Stimulated activated CD4-positive, alpha-beta T cell treated with anti-CD3 and anti-CD28 coated beads, Interleukin-4, amount 100 ng/mL, for 24 hours (primary cell): Measurements from ENCODE around the gene BMPR1B.

ENCODE experiments used
- DNase-seq: peaks from one replicate; pipeline ENCODE4 v3.0.0-alpha.2; 2020

BMPR1B gene

GRCh38 chr4:94918543-94918942, 160.8 kb downstream of the BMPR1B start:
- no peak for DNase-seq

GRCh38 chr4:94920369-94920768, 162.6 kb downstream of the BMPR1B start:
- DNase-seq: no peak

GRCh38 chr4:94924566-94924965, 166.8 kb downstream of the BMPR1B start:
- no peak for DNase-seq

- no peak for DNase-seq
Measured at GRCh38 chr4:94925764-94926347, 168.1 kb downstream of the BMPR1B start.

- no peak for DNase-seq
Measured at GRCh38 chr4:94926936-94927335, 169.2 kb downstream of the BMPR1B start.

DNA sequence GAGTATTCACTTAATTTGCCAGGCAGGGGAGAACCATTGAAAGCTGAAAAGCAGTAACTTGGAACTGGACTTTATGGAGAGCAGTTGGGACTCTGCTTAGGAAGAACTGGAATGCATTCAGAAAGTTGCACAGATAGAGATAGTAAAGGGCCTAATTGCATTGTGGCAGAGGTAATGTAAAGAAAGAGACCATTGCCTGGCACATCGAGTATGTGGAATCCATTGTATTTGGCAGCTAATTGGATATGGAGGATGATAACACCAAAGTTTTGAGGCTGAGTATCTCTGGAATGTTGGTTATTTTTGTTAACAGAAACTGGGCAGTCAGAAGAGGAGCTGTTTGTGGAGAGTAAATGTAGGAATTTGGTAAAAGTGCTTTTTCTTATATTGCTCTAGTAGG, 169.9 kb downstream of the BMPR1B start:
- DNase-seq: no peak

DNA sequence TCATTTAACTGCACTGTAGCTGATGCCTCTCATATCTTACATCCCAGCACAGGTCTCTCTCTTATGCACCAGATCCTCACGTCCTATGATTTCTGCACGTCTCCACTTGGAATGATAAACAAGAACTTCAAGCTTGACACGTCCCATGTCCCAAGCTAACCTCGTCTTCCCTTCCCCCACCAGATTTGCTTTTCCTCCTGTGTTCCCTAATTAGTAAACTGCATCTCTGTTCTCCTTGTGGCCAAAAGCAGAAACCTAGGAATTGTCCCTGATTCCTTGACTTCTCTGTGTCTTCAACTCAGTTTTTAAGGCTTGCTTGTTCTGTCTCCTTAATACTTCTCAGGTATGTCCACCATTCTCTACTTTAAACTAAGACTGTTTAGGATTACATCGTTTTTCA, 171.9 kb downstream of the BMPR1B start:
- DNase-seq: no peak

- no peak for DNase-seq
Measured at GRCh38 chr4:94931626-94932025, 173.9 kb downstream of the BMPR1B start.

- DNase-seq: no peak
Measured at GRCh38 chr4:94932366-94932765, 174.6 kb downstream of the BMPR1B start.

GRCh38 chr4:94933799-94934198, 176.0 kb downstream of the BMPR1B start:
- DNase-seq: no peak

- no peak for DNase-seq
Measured at GRCh38 chr4:94934201-94934600, 176.4 kb downstream of the BMPR1B start.

DNA sequence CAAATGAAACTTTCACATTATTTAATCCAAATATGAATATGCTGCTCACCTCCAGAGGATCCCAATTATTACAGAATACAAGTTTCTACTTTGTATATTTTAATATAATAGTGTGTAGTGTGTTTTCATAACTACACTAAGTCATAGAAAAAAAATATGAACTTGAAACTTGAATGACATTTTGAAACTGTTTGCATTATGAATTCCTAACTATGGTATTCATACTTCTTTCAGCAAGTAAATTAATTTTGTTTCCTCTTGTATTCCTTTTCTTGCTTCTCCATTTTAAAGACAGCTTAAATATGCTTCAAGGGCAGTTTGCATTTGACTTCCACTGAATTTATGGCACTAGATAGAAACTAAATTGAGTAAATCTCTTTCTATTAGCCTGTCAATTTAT, 177.1 kb downstream of the BMPR1B start:
- DNase-seq: no peak

GRCh38 chr4:94936854-94937253, 179.1 kb downstream of the BMPR1B start:
- no peak for DNase-seq

- no peak for DNase-seq
Measured at GRCh38 chr4:94939791-94940519, 182.2 kb downstream of the BMPR1B start.

DNA sequence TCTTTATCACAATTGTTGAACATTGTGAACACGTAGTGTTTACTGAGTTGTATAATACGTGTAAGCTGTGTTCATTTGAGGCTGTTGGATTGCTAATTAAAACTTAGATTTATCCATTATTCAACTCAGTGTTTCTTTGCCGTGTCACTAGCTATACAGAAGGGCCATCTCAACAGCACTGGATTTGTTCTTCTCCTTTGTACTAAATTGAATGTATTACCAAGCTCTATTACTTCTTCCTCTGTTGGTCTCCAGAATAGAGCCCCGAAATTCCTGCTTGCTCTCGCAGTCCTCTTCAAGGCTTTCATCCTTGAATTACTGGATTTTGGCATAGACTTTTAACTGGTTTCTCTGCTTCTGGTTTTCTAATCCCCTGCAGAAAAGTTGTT, 182.8 kb downstream of the BMPR1B start:
- no peak for DNase-seq

DNA sequence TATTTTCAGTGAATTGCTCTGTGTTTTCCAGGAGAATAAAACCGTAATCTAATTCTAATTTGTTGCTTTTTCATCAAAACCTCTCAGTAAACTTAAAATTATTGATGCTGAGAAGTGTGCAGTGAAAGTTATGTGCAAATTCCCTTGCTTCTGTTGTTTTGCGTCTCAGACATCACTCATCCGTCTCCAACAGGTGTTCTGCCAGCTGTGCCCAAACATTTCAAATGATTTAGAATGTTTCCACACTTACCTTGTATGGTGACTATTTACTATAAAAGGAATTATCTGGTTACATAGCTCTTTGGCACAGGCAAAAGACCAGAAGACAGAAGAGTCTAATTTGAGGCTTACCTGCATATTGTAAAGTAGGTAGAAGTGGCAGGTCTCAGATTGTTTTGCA, 184.0 kb downstream of the BMPR1B start:
- no peak for DNase-seq

DNA sequence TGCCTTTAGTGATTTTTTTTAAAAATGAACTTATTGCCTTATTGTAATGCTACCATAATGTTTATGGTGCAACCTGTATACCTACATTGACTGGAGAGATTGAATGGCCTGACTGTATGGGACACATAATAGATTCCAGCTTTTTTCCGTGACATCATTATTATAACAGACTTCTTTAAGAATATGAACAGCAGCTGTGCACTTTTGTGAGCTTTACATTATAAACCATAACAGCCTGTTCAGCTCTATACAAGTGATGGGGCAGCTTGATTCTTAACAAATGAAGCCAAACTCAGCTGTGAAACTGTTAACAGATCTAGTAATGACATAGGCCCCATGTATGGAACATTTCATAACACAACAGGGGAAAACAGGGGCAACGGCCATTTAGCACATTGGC, 187.0 kb downstream of the BMPR1B start:
- DNase-seq: no peak

DNA sequence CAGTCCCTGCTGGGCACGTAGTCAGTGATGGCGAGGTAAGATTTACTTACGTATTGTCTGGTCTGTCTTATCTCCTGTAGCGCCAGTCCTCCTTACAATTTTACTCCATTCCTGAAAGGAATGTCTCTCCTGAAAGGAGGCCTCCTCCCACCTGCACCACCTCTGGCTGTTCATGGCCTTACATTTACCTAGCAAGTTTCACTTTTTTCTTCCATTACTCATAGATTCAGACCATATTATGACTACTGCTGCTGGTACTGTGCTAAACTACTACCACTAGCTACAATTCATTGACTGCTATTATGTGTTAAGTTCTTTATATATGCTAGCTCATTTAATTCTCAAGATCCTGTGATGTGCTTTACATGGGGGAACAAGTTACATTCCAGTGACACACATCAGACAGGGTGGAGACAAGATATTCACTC, 189.9 kb downstream of the BMPR1B start:
- no peak for DNase-seq

DNA sequence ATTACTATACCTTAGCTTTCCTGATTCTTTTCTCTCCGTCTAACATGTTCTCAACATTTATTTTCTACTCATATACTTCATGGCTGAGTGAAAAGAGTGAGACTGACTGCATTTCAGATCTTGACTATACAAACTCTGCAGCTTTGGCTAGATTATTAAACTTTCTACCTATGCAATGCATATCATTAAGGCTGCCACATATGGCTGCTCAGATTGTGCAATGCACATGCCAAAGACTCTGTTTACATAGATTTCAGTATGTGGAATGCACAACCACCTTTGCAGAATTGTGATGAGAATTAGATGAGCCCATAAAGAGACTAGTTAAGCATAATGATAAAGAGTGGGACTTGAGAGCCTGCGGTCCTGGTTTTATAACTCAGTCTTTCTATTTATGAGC, 196.5 kb downstream of the BMPR1B start:
- no peak for DNase-seq

GRCh38 chr4:94957030-94957429, 199.3 kb downstream of the BMPR1B start:
- DNase-seq: no peak

GRCh38 chr4:94959307-94959706, 201.6 kb downstream of the BMPR1B start:
- no peak for DNase-seq

DNA sequence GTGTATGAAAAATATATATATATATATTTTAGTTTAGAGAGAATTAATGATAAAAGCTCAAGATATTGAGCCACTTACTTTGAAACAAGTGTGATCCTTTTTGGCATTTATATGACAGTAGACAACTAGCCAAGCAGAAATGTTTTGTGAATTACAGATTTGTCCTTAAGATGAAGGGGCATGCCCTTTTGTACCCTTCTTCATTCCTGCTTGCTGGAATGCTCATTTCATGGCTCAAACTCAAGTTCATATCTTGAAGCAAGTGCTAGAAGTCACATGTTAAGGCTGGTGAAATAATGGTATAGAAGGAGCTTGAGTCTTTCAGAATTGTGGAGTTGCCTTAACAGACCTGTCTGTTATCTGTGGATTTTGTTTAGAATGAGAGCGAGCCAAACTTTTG, 203.0 kb downstream of the BMPR1B start:
- DNase-seq: no peak

- no peak for DNase-seq
Measured at GRCh38 chr4:94961420-94961819, 203.7 kb downstream of the BMPR1B start.

GRCh38 chr4:94962484-94962883, 204.7 kb downstream of the BMPR1B start:
- DNase-seq: no peak

GRCh38 chr4:94965852-94966251, 208.1 kb downstream of the BMPR1B start:
- no peak for DNase-seq
